Heart right ventricle (tissue), 16 donors: ENCODE results near the gene CIAO2B. TPM values are rescaled to one million over a fixed set of nuclear protein-coding genes. Genes with fewer than 3 reads are reported as not detected.

ENCODE experiments used
- ATAC-seq, 8 donors: fragments of 200-7000 bp; cut with Tn5 transposase; one replicate each; pipeline ENCODE4 v1.9.1; 2020; ENCODE audit warnings: mild to moderate bottlenecking in 8 of 8, moderate library complexity in 8 of 8, moderate number of reproducible peaks in 1 of 8
- DNase-seq, 2 donors: peaks; one replicate each; pipeline ENCODE4 v3.0.0-alpha.2; 2020
- H3K27ac ChIP-seq, 10 donors: fragments of 200-600 bp; sonication (generic) in 2 of 10; one replicate each; pipeline versions ENCODE4 v1.5.0 to v1.8.0; 2020 to 2022; ENCODE audit warnings: mild to moderate bottlenecking in 3 of 10
- H3K27me3 ChIP-seq, 7 donors: fragments of 200-600 bp; one replicate each; pipeline ENCODE4 v1.8.0; 2021 to 2022; ENCODE audit warnings: mild to moderate bottlenecking in 2 of 7
- H3K36me3 ChIP-seq, 9 donors: fragments of 200-600 bp; sonication (generic) in 1 of 9; one replicate each; pipeline versions ENCODE4 v1.5.0 to v1.8.0; 2020 to 2022; ENCODE audit warnings: mild to moderate bottlenecking in 2 of 9
- H3K4me1 ChIP-seq, 9 donors: fragments of 200-600 bp; sonication (generic) in 1 of 9; one replicate each; pipeline versions ENCODE4 v1.5.0 to v1.8.0; 2020 to 2022; ENCODE audit warnings: mild to moderate bottlenecking in 4 of 9
- H3K4me3 ChIP-seq, 10 donors: fragments of 200-600 bp; sonication (generic) in 2 of 10; one replicate each; pipeline versions ENCODE4 v1.5.0 to v1.8.0; 2020 to 2022; ENCODE audit warnings: mild to moderate bottlenecking in 7 of 10, moderate library complexity in 2 of 10
- H3K9me3 ChIP-seq, 11 donors: fragments of 200-600 bp in 10 of 11; sonication (generic) in 2 of 11; one replicate each; pipeline versions ENCODE4 v1.5.0 to v1.8.0; 2013 to 2022; ENCODE audit warnings: mild to moderate bottlenecking in 2 of 11, control low read depth in 1 of 11, moderate library complexity in 1 of 11
- WGBS, 2 donors: extraction: QIAGEN DNeasy Blood & Tissue Kit; methylation state at CpG; one replicate each; pipeline ENCODE4 v1.1.7; 2013; ENCODE audit warnings: inconsistent platforms in 1 of 2; 5-methylcytosine and 5-hydroxymethylcytosine counted together
- intact Hi-C, 10 donors: fragments of 100-400 bp; cut with DNase I; formaldehyde crosslinking; loops; one replicate each; pipeline versions ENCODE4 v1.11.1 to v1.14.2; 2022
- polyA plus RNA-seq, 2 donors: library from polyadenylated mRNA; stranded (reverse); fragments of 200-250 nt; gene quantifications; one replicate each; pipeline ENCODE4 v1.2.3, GENCODE V29; 2013
- total RNA-seq, 10 donors: library from RNA; stranded (reverse); fragmentation: NEBNext Ultra II Directional in 3 of 10; extraction: Animal tissue kit (Norgen Biotek cat#: 25700) in 3 of 10; gene quantifications; one replicate each; pipeline versions ENCODE4 v1.2.1 to v1.2.4, GENCODE V29; 2021 to 2023
- TF ChIP-seq, protein P1 (sequence below), 9 donors: fragments of 200-600 bp; sonication (generic) in 2 of 9; IDR thresholded peaks; one replicate each; pipeline versions ENCODE4 v1.5.0 to v1.8.0; 2021 to 2022; ENCODE audit warnings: antibody characterized with exemption in 9 of 9, mild to moderate bottlenecking in 5 of 9, moderate library complexity in 1 of 9
- donor health status: Arrhythmogenic right ventricular cardiomyopathy.
- donor health status: ischemic (EF 13 %, LVEDD 7.1; RV severe dilation, severe dysfunction).
- donor health status: healthy with polysubstance abuse.
- donor health status: DM: no; HTN: yes; CAD: no.
- donor health status: DM: no; HTN: no; CAD: no.
- donor health status: ischemic (EF 25% LVEDD 6.9; RV normal size, moderate dysfunction).
- donor health status: ischemic (EF 25% LVEDD 5.7; RV mildly dilated, moderate dysfunction).
- donor health status: healthy.
- donor health status: DM: yes; HTN: yes; CAD: no.
- donor health status: Ischemic cardiomyopathy.
- donor health status: ischemic (EF 35%, LVEDD 5.7; RV mildly dilated, moderate dysfunction).
- donor health status: nonischemic (EF 11% LVEDD 7.7; RV severe dilation, severe dysfunction).
- donor health status: DM: yes; HTN: yes; CAD: no.
- donor health status: PGD.
- donor health status: ischemic (EF 29% LVEDD 5.4; RV normal size, mild dysfunction).
- donor health status: nonischemic (EF 23%, LVEDD 6.1; RV moderate dilation, normal function).

CIAO2B gene
- total and polyA plus RNA-seq, 12 donors: 103 to 743 (median 115) TPM

DNA sequence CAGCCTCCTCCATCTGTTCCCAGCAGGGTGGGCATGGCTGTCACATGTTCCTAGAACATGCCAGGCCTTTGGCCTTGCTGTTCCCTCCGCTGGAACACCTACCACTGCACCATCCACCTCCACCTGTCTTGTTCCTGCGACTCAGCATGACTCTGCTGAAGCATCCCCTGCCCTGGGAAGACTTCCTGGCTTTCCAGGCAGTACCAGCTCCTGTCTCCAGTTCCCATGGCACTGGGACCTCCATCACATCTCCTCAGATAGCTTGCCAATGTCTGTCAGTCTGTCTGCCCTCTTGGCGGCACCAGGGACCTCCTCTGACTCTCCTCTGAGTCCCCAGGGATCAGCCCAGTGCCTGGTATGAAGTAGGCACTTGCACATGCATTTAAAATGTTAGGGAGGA lies 38.2 kb downstream of the CIAO2B start:
- no peaks in the 10 kb centered on the region for H3K27me3 ChIP-seq
- DNase-seq (no peak), ATAC-seq (no peak)
- peaks cover 12 to 48% (median 31%) of the 10 kb centered on the region in 9 donors for H3K4me1 ChIP-seq
- H3K4me3 ChIP-seq: no peak overlapping the region
- TF ChIP-seq, protein P1, sequence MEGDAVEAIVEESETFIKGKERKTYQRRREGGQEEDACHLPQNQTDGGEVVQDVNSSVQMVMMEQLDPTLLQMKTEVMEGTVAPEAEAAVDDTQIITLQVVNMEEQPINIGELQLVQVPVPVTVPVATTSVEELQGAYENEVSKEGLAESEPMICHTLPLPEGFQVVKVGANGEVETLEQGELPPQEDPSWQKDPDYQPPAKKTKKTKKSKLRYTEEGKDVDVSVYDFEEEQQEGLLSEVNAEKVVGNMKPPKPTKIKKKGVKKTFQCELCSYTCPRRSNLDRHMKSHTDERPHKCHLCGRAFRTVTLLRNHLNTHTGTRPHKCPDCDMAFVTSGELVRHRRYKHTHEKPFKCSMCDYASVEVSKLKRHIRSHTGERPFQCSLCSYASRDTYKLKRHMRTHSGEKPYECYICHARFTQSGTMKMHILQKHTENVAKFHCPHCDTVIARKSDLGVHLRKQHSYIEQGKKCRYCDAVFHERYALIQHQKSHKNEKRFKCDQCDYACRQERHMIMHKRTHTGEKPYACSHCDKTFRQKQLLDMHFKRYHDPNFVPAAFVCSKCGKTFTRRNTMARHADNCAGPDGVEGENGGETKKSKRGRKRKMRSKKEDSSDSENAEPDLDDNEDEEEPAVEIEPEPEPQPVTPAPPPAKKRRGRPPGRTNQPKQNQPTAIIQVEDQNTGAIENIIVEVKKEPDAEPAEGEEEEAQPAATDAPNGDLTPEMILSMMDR (IDR thresholded peaks at IDR 0.05): no peak
- H3K27ac ChIP-seq: peak overlapping the region in 2 of 10 donors; percentile 41 to 61
- WGBS, 2 donors: 90 to 93% methylated on average over 3 of the region's 3 CpGs
- peaks cover 0 to 3% (median 0%) of the 10 kb centered on the region in 9 donors for H3K36me3 ChIP-seq
- H3K9me3 ChIP-seq: no peaks in the 10 kb centered on the region
- intact Hi-C loops: loop anchor here in 7 of 10 donors (2.0 to 10.0 kb wide), 5 partner anchors 33 to 59 kb away; partner anchors contain the start of gene CIAO2B (in 3 of the 7)

DNA sequence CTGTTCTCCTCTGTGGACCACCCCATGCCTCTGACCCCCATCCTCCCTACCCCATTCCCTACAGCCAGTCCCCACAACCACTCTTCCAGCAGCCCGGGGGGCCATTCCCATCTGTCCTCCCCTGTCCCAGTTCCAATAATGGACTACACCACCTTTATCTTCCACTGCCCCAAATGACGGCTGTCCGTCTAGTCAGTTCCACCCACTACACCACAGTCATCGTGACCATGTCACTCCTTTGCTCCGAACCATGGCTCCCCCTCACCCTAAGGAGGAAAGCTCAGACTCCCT lies 38.6 kb downstream of the CIAO2B start:
- intact Hi-C loops: loop anchor here in 6 of 10 donors (2.0 to 10.0 kb wide), 4 partner anchors 37 to 59 kb away; partner anchors contain the start of gene CIAO2B (in 3 of the 6)
- Histone ChIP-seq H3K27ac (peak overlapping the region in 4 of 10 donors; percentile 29 to 61 (median 48)), H3K9me3 (no peaks in the 10 kb centered on the region), H3K36me3 (peaks cover 0 to 7% (median 0%) of the 10 kb centered on the region in 9 donors), H3K4me1 (peaks cover 12 to 44% (median 27%) of the 10 kb centered on the region in 9 donors), H3K4me3 (no peak overlapping the region), H3K27me3 (no peaks in the 10 kb centered on the region)
- ATAC-seq (no peak), DNase-seq (no peak)
- TF ChIP-seq, protein P1 (IDR thresholded peaks at IDR 0.05): no peak
- WGBS, 2 donors: 63 to 68% methylated on average over 5 of the region's 5 CpGs

DNA sequence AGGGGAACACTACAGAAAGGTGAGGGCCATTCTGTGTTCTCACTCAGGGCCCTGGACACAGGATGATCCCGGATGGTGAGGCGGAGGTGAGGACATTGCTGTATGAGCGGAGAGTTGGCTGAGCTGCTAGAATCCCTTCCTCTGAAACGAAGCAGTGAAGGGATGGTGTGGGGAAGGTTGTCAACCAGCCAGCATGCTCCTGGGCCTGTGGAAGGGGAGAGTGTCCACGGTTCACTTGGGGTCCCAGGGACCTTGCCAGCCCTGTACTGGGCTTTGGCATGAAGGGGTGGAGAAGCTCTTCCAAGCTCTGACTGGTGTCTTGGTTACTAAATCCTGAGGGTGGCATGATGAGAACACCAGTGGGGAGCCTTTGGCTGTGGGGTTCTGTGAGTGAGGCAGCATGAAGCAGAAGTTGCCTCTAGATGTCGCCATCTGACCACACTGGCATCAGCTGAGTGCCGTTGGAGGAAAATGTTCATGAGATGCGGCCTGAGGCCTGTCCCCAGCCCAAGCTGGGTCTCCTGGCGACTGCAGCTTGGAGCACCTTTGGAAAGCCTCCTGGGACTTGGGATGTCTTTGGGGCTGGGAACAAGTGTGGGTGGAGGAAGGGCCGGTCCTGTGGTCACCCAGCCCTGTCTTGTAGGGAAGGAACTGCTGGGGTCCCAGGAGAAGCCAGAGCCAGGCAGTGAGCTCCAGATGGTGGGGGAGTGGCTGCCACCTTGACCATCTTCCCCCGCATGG lies 39.1 kb downstream of the CIAO2B start:
- peaks cover 8 to 39% (median 22%) of the 10 kb centered on the region in 9 donors for H3K4me1 ChIP-seq
- 36 to 40% methylated on average over 11 of the region's 11 CpGs for WGBS, 2 donors
- no peak overlapping the region for H3K4me3 ChIP-seq
- intact Hi-C loops: loop anchor here in 6 of 10 donors (2.0 to 10.0 kb wide), 4 partner anchors 37 to 60 kb away; partner anchors contain the start of gene CIAO2B (in 3 of the 6)
- TF ChIP-seq, protein P1 (IDR thresholded peaks at IDR 0.05): peak; percentile 62 to 86 (median 83)
- H3K27ac ChIP-seq: peak overlapping the region in 4 of 10 donors; percentile 29 to 61 (median 48)
- H3K36me3 ChIP-seq: peaks cover 0 to 7% (median 0%) of the 10 kb centered on the region in 9 donors
- H3K27me3 ChIP-seq: no peaks in the 10 kb centered on the region
- DNase-seq (peak; percentile 48 to 71), ATAC-seq (peak; percentile 66 to 81 (median 78))
- H3K9me3 ChIP-seq: no peaks in the 10 kb centered on the region

DNA sequence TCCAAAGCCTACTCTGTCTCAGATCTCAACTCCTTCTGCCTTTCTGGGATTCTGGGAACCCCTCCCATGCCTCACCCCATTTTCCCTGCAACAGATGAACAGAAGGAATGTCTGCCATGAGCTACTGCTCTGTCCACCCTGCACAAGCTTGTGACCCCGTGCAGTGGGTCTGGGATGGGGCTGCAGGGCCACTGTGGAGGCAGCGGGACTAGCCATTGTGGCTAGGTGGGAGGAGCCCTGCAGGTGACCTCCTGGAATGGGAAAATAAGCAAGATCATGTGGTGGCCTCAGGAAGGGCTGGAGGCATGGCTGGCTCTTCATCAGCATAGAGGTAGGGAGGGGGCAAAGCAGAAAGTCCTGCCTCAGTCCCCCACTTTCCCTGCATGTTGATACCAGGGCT lies 40.1 kb downstream of the CIAO2B start:
- intact Hi-C loops: loop anchor here in 2 of 10 donors (2.0 to 10.0 kb wide), 2 partner anchors 61 kb away; no protein-coding TSS in a partner anchor
- 60 to 78% methylated on average over 2 of the region's 2 CpGs for WGBS, 2 donors
- DNase-seq (no peak), ATAC-seq (peak in 1 of 8 donors; percentile 2)
- Histone ChIP-seq H3K4me1 (peaks cover 0 to 29% (median 11%) of the 10 kb centered on the region in 9 donors), H3K27ac (no peak overlapping the region), H3K4me3 (no peak overlapping the region), H3K27me3 (no peaks in the 10 kb centered on the region), H3K36me3 (peaks cover 0 to 7% (median 0%) of the 10 kb centered on the region in 9 donors), H3K9me3 (no peaks in the 10 kb centered on the region)
- TF ChIP-seq, protein P1 (IDR thresholded peaks at IDR 0.05): no peak
